ENCODE data around the gene KRTAP20-4. TPM values are rescaled to one million over a fixed set of nuclear protein-coding genes. Genes with fewer than 3 reads are reported as not detected.

Gene KRTAP20-4
- total and polyA plus RNA-seq, 12 donors: not detected

DNA sequence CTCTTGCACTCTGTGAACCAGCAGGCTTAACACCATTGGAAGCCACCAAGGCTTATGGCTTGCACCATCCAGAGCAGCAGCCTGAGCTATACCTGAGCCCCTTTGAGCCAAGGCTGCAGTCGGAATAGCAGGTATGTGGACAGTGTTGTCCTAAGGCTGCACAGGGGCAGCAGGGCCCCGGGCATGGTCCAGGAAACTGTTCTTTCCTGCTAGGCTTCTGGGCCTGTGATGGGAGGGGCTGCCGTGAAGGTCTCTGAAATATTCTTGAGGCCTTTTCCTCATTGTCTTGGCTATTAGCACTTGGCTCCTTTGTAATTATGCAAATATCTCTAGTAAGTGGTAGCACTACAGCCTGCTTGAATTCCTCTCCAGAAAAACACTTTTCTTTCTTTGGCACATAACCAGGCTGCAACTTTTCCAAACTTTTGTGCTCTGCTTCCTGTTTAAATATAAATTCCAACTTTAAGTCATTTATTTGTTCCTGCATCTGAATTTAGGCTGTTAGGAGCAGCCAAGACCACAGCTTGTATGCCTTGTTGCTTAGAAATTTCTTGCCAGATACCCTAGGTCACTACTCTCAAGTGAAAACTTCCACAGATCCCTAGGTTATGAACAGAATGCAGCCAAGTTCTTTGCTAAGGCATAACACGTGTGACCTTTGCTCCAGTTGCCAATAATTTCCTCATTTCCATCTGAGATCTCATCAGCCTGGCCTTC lies 5.2 kb downstream of the KRTAP20-4 start:
- TF ChIP-seq, protein P1, sequence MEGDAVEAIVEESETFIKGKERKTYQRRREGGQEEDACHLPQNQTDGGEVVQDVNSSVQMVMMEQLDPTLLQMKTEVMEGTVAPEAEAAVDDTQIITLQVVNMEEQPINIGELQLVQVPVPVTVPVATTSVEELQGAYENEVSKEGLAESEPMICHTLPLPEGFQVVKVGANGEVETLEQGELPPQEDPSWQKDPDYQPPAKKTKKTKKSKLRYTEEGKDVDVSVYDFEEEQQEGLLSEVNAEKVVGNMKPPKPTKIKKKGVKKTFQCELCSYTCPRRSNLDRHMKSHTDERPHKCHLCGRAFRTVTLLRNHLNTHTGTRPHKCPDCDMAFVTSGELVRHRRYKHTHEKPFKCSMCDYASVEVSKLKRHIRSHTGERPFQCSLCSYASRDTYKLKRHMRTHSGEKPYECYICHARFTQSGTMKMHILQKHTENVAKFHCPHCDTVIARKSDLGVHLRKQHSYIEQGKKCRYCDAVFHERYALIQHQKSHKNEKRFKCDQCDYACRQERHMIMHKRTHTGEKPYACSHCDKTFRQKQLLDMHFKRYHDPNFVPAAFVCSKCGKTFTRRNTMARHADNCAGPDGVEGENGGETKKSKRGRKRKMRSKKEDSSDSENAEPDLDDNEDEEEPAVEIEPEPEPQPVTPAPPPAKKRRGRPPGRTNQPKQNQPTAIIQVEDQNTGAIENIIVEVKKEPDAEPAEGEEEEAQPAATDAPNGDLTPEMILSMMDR (IDR thresholded peaks at IDR 0.05): no peak
- DNase-seq: no peak
- no peak for ATAC-seq
- intact Hi-C loops (cut with DNase I): no loop called here
- no peak overlapping the region for H3K4me3 ChIP-seq
- H3K27me3 ChIP-seq: no peaks in the 10 kb centered on the region
- H3K4me1 ChIP-seq: no peaks in the 10 kb centered on the region
- no peak overlapping the region for H3K27ac ChIP-seq
- no peaks in the 10 kb centered on the region for H3K36me3 ChIP-seq
- WGBS, 2 donors: 70 to 78% methylated on average over 4 of the region's 4 CpGs
- peaks cover 0 to 11% (median 0%) of the 10 kb centered on the region in 11 donors for H3K9me3 ChIP-seq

DNA sequence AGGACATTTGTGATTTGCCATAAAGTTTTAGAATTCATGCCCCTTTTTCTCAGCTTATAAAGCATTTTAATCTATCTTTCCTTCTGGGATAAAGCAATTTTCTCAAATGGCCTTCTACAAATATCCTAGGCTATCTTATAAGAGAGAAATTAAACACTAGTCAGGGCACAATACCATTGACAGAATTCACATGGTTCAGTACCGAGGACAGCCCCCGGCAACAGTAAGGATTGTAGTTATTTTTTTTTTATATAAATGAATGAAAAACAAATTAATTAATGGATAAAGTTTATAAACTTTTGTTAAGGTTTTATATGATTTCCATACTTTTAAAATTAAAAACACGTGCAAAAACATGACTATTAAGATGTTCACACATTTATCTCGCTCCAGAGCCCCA lies 7.7 kb downstream of the KRTAP20-4 start:
- no peak for ATAC-seq
- no peaks in the 10 kb centered on the region for H3K27me3 ChIP-seq
- no peaks in the 10 kb centered on the region for H3K36me3 ChIP-seq
- H3K27ac ChIP-seq: no peak overlapping the region
- peaks cover 0 to 11% (median 0%) of the 10 kb centered on the region in 11 donors for H3K9me3 ChIP-seq
- DNase-seq: no peak
- WGBS, 2 donors: 80 to 85% methylated on average over 4 of the region's 4 CpGs
- no peak overlapping the region for H3K4me3 ChIP-seq
- intact Hi-C loops (cut with DNase I): no loop called here
- TF ChIP-seq, protein P1 (IDR thresholded peaks at IDR 0.05): no peak
- no peaks in the 10 kb centered on the region for H3K4me1 ChIP-seq

DNA sequence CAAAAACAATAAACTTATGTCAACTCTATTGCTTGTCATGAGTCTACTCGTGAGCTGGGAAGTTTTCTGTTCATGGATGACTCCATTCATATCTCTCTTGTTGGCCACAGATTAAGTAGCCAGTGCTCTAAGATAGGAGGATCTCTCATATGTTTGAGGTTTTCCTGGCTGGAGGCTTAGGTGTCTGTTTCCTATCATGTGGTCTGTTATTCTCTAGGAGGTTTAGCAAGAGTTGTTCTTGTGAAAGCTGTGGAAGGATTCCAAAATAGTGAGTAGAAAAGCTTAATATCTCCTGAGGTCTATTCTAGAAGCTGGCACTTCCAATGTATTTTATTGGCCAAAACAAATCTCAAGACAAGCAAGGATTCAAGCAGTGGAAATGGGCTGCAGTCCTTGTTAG lies 8.8 kb downstream of the KRTAP20-4 start:
- no peak overlapping the region for H3K27ac ChIP-seq
- H3K4me3 ChIP-seq: no peak overlapping the region
- no peaks in the 10 kb centered on the region for H3K4me1 ChIP-seq
- ATAC-seq (no peak), DNase-seq (no peak)
- H3K36me3 ChIP-seq: no peaks in the 10 kb centered on the region
- H3K27me3 ChIP-seq: no peaks in the 10 kb centered on the region
- 18 to 26% methylated on average over 1 of the region's 1 CpG for WGBS, 2 donors
- peaks cover 0 to 11% (median 0%) of the 10 kb centered on the region in 11 donors for H3K9me3 ChIP-seq
- intact Hi-C loops (cut with DNase I): no loop called here
- TF ChIP-seq, protein P1 (IDR thresholded peaks at IDR 0.05): no peak

DNA sequence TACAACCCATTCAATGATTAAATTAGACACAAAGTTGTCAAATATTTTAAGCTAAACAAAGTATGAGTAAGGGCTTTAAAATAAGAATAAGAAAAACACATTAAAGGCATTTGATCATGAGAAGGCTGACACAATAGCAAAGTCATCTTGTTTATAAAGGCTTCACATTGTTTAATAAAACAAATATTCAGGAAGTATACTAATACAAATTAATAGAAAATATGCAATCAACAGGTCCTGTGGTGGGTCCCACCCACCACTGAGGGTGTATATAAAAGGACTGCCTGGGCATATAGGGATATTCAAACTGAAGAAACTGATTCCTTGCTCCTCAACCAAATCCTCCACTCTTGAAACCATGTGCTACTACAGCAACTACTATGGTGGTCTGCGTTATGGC lies 14.5 kb downstream of the KRTAP20-4 start, which contains the start of gene KRTAP20-2:
TSS of gene KRTAP20-2 (plus strand) at position 301 of the 400 bp plus-strand sequence. CDS start at position 359, 58 bp downstream.
- TF ChIP-seq, protein P1 (IDR thresholded peaks at IDR 0.05): no peak
- DNase-seq: no peak
- Histone ChIP-seq H3K27me3 (no peaks in the 10 kb centered on the region), H3K9me3 (peaks cover 0 to 6% (median 0%) of the 10 kb centered on the region in 11 donors), H3K4me1 (no peaks in the 10 kb centered on the region), H3K36me3 (no peaks in the 10 kb centered on the region), H3K27ac (no peak within 1 kb of the TSS), H3K4me3 (no peak within 1 kb of the TSS)
- 91 to 92% methylated on average over 1 of the region's 1 CpG for WGBS, 2 donors
- no peak for ATAC-seq
- intact Hi-C loops (cut with DNase I): no loop called here
